ENCODE measurements around the gene ADSS1.
"Not testable (repeated sequence)": the region's sequence is repeated elsewhere in the genome, so short reads cannot be mapped to it uniquely, and the experiment has no call there.

ADSS1 gene

GRCh38 chr14:104718147-104718546, 5.9 kb upstream of the ADSS1 start:
- DNase-seq = no peak

GRCh38 chr14:104718871-104719270, 5.2 kb upstream of the ADSS1 start:
- DNase-seq = no peak

GRCh38 chr14:104719343-104719742, 4.7 kb upstream of the ADSS1 start:
- no peak for DNase-seq

GRCh38 chr14:104721505-104722431, 2.3 kb upstream of the ADSS1 start:
- no peak for DNase-seq

GRCh38 chr14:104722938-104723650, 935 bp upstream of the ADSS1 start:
- no peak for DNase-seq

GRCh38 chr14:104724407-104724980, 465 bp downstream of the ADSS1 start:
- DNase-seq = peak; percentile 70

- DNase-seq = peak; percentile 75
Observed at GRCh38 chr14:104724981-104725771, 1.1 kb downstream of the ADSS1 start.

GRCh38 chr14:104725772-104726548, 1.9 kb downstream of the ADSS1 start:
- no peak for DNase-seq

GRCh38 chr14:104726600-104727451, 2.8 kb downstream of the ADSS1 start:
- no peak for DNase-seq

GRCh38 chr14:104728631-104729030, 4.6 kb downstream of the ADSS1 start:
- no peak for DNase-seq

- not testable (repeated sequence) for DNase-seq
Observed at GRCh38 chr14:104729176-104729834, 5.3 kb downstream of the ADSS1 start.

GRCh38 chr14:104729835-104730181, 5.8 kb downstream of the ADSS1 start:
- no peak for DNase-seq

- DNase-seq = no peak
Observed at GRCh38 chr14:104730487-104730886, 6.5 kb downstream of the ADSS1 start.

- no peak for DNase-seq
Observed at GRCh38 chr14:104731320-104732294, 7.6 kb downstream of the ADSS1 start.

GRCh38 chr14:104732355-104732804, 8.4 kb downstream of the ADSS1 start:
- DNase-seq = no peak

- no peak for DNase-seq
Observed at GRCh38 chr14:104732931-104733681, 9.1 kb downstream of the ADSS1 start.

GRCh38 chr14:104734051-104734587, 10.1 kb downstream of the ADSS1 start:
- DNase-seq = no peak

GRCh38 chr14:104734601-104734990, 10.6 kb downstream of the ADSS1 start:
- DNase-seq = no peak

Data from right hindlimb (tissue), 1 donor.